Stimulated activated effector memory CD8-positive, alpha-beta T cell treated with anti-CD3 and anti-CD28 coated beads, Interleukin-12 subunit alpha, Interleukin-12 subunit beta, amount 100 ng/mL, for 72 hours (primary cell): ENCODE measurements around the gene NDUFAF2.
A peak's percentile ranks its signal among the peaks of the same experiment; 100 is the strongest.

Experiments used
- ATAC-seq: fragments of 150-1000 bp; cut with Tn5 transposase; 2 replicates; pipeline ENCODE4 v1.10.0; 2021
- DNase-seq, 2 donors: peaks; one replicate each; pipeline ENCODE4 v3.0.0; 2021 to 2022; ENCODE audit warnings: low spot score in 2 of 2
- H3K27ac Mint-ChIP-seq: one replicate; pipeline ENCODE4 v1.8.0; 2022; ENCODE audit warnings: mild to moderate bottlenecking, mixed read lengths
- H3K36me3 Mint-ChIP-seq: one replicate; pipeline ENCODE4 v1.8.0; 2022; ENCODE audit warnings: mild to moderate bottlenecking, mixed read lengths
- H3K4me1 Mint-ChIP-seq: one replicate; pipeline ENCODE4 v1.8.0; 2022; ENCODE audit warnings: mixed read lengths
- H3K4me3 Mint-ChIP-seq: one replicate; pipeline ENCODE4 v1.8.0; 2022; ENCODE audit warnings: mild to moderate bottlenecking, mixed read lengths
- H3K9me3 Mint-ChIP-seq: one replicate; pipeline ENCODE4 v1.8.0; 2022; ENCODE audit warnings: mixed read lengths

The NDUFAF2 gene

DNA sequence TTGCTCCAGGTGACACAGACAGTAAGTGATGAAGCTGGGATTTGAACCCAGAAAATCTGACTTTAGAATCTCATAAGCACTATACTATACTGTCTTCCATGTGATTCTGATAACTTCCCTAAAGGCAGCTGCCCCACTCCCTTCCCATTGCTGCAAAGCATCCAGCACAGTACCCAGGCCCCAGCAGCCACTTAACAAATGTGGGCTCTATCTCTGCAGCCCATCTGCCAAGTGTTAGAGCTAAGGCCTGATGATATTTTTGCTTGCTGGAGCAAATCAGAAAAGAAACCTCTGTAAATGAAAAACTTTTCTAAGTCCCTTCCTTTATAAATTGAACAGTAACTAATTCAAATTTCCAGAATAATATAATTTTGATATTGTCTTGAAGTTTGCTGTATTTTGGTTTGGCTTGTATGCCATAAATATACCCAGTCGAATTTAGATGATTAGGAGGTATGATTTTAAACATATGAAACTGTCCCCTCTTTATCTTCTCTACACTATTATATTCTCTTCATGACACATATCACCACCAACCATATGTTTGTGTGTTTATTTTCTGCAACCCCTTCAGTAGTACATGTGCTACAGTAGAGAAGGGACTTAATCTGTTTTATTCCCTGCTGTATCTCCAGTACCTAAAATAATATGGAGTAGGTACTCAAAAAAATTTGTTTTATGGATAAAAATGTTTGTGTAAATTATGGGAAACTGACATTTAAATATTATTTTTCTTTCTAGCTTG lies 153.4 kb downstream of the NDUFAF2 start:
- no peak for ATAC-seq

GRCh38 chr5:61100437-61100836 lies 155.4 kb downstream of the NDUFAF2 start:
- Mint-ChIP-seq H3K27ac (no peak overlapping the region), H3K9me3 (peaks cover 4% of the 10 kb centered on the region), H3K36me3 (no peaks in the 10 kb centered on the region), H3K4me3 (no peak overlapping the region), H3K4me1 (no peaks in the 10 kb centered on the region)
- no peak for ATAC-seq
- DNase-seq = no peak

More for the DNA sequence above, 153.4 kb downstream of the NDUFAF2 start:
- no peak for DNase-seq
- H3K4me1 Mint-ChIP-seq = no peaks in the 10 kb centered on the region
- H3K9me3 Mint-ChIP-seq = peaks cover 4% of the 10 kb centered on the region
- no peaks in the 10 kb centered on the region for H3K36me3 Mint-ChIP-seq
- no peak overlapping the region for H3K27ac Mint-ChIP-seq
- no peak overlapping the region for H3K4me3 Mint-ChIP-seq

DNA sequence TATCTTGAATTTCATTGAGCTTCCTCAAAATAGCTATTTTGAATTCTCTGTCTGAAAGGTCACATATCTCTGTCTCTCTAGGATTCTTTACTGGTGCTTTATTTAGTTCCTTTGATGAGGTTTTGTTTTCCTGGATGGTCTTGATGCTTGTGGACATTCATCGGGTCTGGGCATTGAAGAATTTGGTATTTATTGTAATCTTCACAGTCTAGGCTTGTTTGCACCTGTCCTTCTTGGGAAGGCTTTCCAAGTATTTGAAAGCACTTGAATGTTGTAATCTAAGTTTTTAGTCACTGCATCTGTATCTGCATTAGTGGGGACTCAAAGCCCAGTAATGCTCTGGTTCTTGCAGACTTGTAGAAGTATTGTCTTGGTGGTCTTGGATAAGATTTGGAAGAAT lies 169.4 kb downstream of the NDUFAF2 start:
- Mint-ChIP-seq H3K27ac (no peak overlapping the region), H3K9me3 (peaks cover 20% of the 10 kb centered on the region), H3K36me3 (no peaks in the 10 kb centered on the region), H3K4me3 (no peak overlapping the region), H3K4me1 (peaks cover 6% of the 10 kb centered on the region)
- no peak for ATAC-seq
- DNase-seq = no peak

DNA sequence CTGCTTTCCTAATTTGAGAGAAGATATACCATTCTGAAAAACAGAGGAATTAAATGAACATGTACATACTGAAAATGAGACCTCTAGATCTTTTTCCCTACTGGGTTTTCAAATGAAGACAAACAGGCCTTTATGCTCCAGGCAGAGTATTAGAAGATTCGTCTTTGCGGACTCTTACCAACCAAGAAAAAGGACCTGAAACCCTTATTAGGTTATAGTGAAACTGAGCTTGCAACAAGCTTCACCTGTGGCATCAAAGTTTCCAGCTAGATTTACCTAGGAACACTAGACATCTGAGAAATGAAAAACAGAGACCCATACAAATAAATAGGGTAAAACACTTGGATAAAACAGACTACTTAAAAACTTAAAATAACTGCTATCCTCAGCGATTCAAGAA lies 171.0 kb downstream of the NDUFAF2 start:
- no peak for ATAC-seq
- Mint-ChIP-seq H3K9me3 (peaks cover 20% of the 10 kb centered on the region), H3K4me3 (no peak overlapping the region), H3K36me3 (no peaks in the 10 kb centered on the region), H3K4me1 (peaks cover 6% of the 10 kb centered on the region), H3K27ac (no peak overlapping the region)
- DNase-seq = no peak

DNA sequence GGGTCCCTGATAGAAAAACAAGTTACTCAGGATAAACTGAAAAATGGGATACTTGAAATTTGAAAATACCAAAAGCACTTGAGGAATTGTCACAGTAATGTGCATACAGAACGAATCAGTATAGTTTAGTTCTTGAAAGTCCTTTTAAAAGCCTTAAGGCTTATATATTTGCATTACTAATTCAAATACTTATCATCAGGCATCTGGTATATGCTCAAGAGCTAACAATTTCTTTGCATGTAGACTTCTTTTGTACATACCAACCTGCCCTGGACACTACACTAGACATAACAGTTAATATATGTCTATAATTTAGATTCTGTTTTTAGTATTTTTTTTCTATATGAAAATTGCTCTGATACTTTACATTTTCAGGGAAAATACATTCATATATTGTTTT lies 174.1 kb downstream of the NDUFAF2 start:
- Mint-ChIP-seq H3K9me3 (peaks cover 4% of the 10 kb centered on the region), H3K4me3 (no peak overlapping the region), H3K27ac (no peak overlapping the region), H3K36me3 (no peaks in the 10 kb centered on the region), H3K4me1 (no peaks in the 10 kb centered on the region)
- ATAC-seq (no peak), DNase-seq (no peak)

DNA sequence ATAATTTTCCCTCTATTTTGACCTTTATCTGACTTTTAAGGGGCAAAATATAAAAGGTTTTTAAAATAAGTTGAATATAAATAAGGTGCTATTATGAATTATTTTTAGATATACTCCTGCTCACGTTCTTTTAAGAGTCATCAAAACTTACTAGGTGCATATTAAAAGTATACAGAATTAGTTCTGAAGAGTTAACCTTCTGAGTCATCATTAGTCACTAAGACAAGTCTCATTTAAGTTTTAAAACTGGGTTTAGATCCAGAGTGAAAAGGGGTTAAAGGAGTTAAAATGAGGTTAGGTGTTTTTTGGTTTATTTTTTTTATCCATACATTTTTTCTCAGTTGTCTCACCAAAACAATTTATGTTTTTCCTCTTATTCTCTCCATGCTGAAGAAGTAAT lies 175.5 kb downstream of the NDUFAF2 start:
- no peaks in the 10 kb centered on the region for H3K4me1 Mint-ChIP-seq
- no peak overlapping the region for H3K27ac Mint-ChIP-seq
- no peak for ATAC-seq
- H3K9me3 Mint-ChIP-seq = no peaks in the 10 kb centered on the region
- no peak for DNase-seq
- H3K4me3 Mint-ChIP-seq = no peak overlapping the region
- H3K36me3 Mint-ChIP-seq = no peaks in the 10 kb centered on the region

GRCh38 chr5:61123145-61123544 lies 178.1 kb downstream of the NDUFAF2 start:
- ATAC-seq = no peak
- Mint-ChIP-seq H3K9me3 (peaks cover 3% of the 10 kb centered on the region), H3K27ac (no peak overlapping the region), H3K4me3 (no peak overlapping the region), H3K4me1 (no peaks in the 10 kb centered on the region), H3K36me3 (no peaks in the 10 kb centered on the region)
- DNase-seq = no peak

DNA sequence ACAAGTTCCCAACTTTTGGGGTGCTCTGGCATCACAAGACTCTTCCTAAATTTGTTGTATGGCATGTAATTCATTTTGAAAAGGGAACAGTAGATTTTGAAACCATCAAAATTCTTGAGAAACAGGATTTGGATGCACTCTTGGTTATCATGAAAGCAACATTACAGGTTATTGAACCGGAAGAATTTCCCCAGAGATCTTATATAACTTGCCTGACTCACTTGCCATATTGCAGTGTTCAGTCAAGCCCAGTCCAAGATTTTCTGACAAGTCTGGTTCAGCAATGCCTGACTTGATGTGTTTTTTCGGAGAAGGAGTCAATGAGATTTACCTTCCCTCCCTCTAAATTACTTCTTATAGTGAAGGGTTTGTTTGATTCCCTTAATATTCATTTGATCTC lies 185.3 kb downstream of the NDUFAF2 start:
- peaks cover 3% of the 10 kb centered on the region for H3K9me3 Mint-ChIP-seq
- ATAC-seq = no peak
- H3K36me3 Mint-ChIP-seq = no peaks in the 10 kb centered on the region

DNA sequence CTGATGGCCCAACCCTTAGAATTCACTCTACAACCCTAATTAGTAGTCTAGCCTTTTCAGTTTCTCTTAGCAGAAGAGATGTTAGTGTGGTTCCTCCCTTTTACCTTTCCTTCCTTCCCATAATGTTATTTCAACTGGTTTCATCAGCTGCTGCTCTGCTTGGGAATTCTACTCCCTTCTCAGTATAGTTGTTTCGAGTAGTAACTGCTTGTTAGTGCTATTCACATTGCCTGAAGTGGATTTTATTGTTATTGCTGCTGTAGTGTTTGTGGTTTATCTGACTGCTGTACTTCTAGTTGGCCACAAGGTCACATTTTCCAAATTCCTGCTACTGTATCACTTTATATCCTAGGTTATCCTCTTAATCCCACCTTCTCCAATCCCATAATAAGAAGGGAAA lies 187.6 kb downstream of the NDUFAF2 start:
- DNase-seq (no peak), ATAC-seq (no peak)
- H3K4me3 Mint-ChIP-seq = no peak overlapping the region
- no peaks in the 10 kb centered on the region for H3K9me3 Mint-ChIP-seq
- H3K36me3 Mint-ChIP-seq = no peaks in the 10 kb centered on the region
- H3K4me1 Mint-ChIP-seq = no peaks in the 10 kb centered on the region
- H3K27ac Mint-ChIP-seq = no peak overlapping the region

More for the DNA sequence above, 185.3 kb downstream of the NDUFAF2 start:
- DNase-seq = no peak
- H3K4me1 Mint-ChIP-seq = no peaks in the 10 kb centered on the region
- no peak overlapping the region for H3K4me3 Mint-ChIP-seq
- no peak overlapping the region for H3K27ac Mint-ChIP-seq

GRCh38 chr5:61137835-61138234 lies 192.8 kb downstream of the NDUFAF2 start:
- Mint-ChIP-seq H3K4me1 (no peaks in the 10 kb centered on the region), H3K4me3 (no peak overlapping the region), H3K27ac (no peak overlapping the region), H3K9me3 (no peaks in the 10 kb centered on the region), H3K36me3 (no peaks in the 10 kb centered on the region)
- ATAC-seq (no peak), DNase-seq (no peak)

DNA sequence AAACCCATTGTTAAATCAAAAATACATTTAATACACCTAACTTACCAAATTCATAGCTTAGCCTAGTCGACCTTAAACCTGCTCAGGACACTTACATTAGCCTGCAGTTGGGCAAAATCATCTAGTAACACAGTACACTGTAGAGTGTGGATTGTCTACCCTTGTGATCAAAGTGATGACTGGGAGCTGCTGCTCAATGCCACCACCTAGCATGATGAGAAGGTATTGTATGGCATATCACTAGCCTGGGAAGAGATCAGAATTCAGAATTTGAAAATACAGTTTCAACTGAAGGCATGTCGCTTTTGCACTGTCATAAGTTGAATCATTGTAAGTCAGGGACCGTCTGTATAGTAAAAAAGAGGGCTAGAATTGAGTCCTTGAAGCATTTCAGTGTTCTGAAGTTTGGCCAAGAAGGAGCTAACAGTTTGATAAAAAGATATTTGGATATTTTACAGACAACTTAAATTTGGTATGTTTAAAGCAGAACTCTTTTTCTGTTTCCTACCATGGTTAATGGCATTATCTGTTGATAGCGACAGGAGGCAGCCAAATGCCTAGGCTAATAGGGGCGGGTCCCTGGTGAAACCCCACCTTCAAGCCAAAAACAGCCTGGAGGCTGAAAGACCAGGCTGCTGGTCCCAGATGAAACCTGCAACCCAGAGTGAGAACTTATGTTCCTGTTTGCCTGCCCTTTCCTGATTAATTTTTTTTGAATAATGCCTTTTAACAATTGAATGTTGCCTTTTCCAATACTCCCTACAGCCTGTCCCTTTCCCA lies 194.3 kb downstream of the NDUFAF2 start:
- H3K9me3 Mint-ChIP-seq = no peaks in the 10 kb centered on the region
- ATAC-seq (peak; percentile 34), DNase-seq (no peak)
- no peak overlapping the region for H3K27ac Mint-ChIP-seq
- no peaks in the 10 kb centered on the region for H3K4me1 Mint-ChIP-seq
- no peaks in the 10 kb centered on the region for H3K36me3 Mint-ChIP-seq
- no peak overlapping the region for H3K4me3 Mint-ChIP-seq

DNA sequence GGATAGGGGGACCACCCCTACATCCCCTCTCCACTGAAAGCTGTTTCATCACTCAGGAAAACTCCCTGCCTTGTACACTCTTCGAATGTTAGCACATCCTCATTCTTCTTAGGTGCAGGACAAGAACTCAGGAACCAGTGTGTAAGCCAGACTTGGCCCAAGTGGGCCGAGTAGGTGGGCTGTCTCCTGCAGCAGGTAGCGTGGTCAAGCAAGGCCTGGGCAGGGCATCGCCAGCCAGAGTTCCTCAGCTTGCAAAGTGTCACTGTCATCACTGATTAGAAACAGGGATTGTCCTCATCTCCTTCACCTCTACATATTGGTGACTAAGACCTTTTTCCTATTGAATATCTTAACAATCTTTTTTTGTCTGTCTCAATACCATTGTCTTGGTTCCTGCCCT lies 194.9 kb downstream of the NDUFAF2 start:
- DNase-seq = no peak
- no peaks in the 10 kb centered on the region for H3K9me3 Mint-ChIP-seq
- no peak overlapping the region for H3K27ac Mint-ChIP-seq
- no peak for ATAC-seq
- no peak overlapping the region for H3K4me3 Mint-ChIP-seq
- no peaks in the 10 kb centered on the region for H3K36me3 Mint-ChIP-seq
- no peaks in the 10 kb centered on the region for H3K4me1 Mint-ChIP-seq

DNA sequence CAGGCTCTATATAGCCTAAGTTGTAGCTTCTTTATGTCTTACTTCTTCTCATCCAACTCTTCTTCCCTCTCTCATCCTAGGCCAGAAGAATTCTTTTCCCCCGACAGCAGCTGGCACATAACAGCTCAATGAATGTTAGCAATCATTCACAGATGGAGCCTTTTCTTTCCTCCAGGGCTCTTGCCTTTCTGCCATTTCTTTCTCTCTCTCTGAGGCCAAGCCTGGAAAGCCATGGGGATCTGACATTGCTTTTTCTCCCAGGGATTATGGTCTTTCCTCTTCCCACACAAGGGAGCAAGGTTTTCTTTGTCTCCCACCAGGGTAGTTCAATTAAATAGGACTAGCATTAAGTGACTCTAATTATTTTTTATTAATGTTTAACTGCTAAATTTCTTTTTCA lies 196.8 kb downstream of the NDUFAF2 start:
- Mint-ChIP-seq H3K9me3 (peaks cover 4% of the 10 kb centered on the region), H3K27ac (no peak overlapping the region), H3K4me3 (no peak overlapping the region), H3K36me3 (no peaks in the 10 kb centered on the region), H3K4me1 (no peaks in the 10 kb centered on the region)
- DNase-seq = no peak
- ATAC-seq = no peak

GRCh38 chr5:61142391-61142790 lies 197.4 kb downstream of the NDUFAF2 start:
- no peaks in the 10 kb centered on the region for H3K4me1 Mint-ChIP-seq
- peaks cover 5% of the 10 kb centered on the region for H3K9me3 Mint-ChIP-seq
- no peak overlapping the region for H3K27ac Mint-ChIP-seq
- no peak for DNase-seq
- H3K36me3 Mint-ChIP-seq = no peaks in the 10 kb centered on the region
- H3K4me3 Mint-ChIP-seq = no peak overlapping the region
- ATAC-seq = no peak

DNA sequence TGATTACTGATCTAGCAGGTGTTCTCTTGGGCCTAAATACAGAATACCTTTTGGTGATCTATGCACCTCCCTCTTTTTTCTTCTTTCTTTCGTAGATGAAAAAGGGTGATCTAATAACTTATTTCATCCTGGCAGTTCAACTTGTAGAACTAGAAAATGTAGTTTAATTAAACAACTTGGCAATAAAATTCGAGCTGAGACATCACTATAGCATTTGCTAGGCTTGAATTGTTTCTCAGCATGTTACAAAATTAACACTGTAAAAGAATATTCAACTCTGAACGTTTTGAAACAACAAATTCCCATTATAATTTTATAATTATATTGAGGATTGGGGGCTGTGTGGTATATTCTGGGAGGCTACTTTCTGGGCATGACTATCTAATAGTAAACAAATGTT lies 197.8 kb downstream of the NDUFAF2 start:
- no peak overlapping the region for H3K27ac Mint-ChIP-seq
- no peak for DNase-seq
- H3K36me3 Mint-ChIP-seq = no peaks in the 10 kb centered on the region

GRCh38 chr5:61148515-61148914 lies 203.5 kb downstream of the NDUFAF2 start:
- Mint-ChIP-seq H3K4me3 (no peak overlapping the region), H3K36me3 (peaks cover 6% of the 10 kb centered on the region), H3K9me3 (peaks cover 20% of the 10 kb centered on the region), H3K27ac (no peak overlapping the region), H3K4me1 (no peaks in the 10 kb centered on the region)
- ATAC-seq (no peak), DNase-seq (no peak)

More for the DNA sequence above, 197.8 kb downstream of the NDUFAF2 start:
- no peaks in the 10 kb centered on the region for H3K4me1 Mint-ChIP-seq
- H3K4me3 Mint-ChIP-seq = no peak overlapping the region
- no peak for ATAC-seq
- peaks cover 6% of the 10 kb centered on the region for H3K9me3 Mint-ChIP-seq
